Fibroblast of peridontal ligament (primary cell): ENCODE results near the gene SH2D5.
"Not testable (repeated sequence)": the region's sequence is repeated elsewhere in the genome, so short reads cannot be mapped to it uniquely, and the experiment has no call there.

Experiments used
- DNase-seq: peaks from one replicate; pipeline ENCODE4 v3.0.0-alpha.2; 2010; ENCODE audit errors: extremely low read depth

The SH2D5 gene

GRCh38 chr1:20695515-20695914 is 37.0 kb downstream of the SH2D5 start:
- DNase-seq, result no peak

DNA sequence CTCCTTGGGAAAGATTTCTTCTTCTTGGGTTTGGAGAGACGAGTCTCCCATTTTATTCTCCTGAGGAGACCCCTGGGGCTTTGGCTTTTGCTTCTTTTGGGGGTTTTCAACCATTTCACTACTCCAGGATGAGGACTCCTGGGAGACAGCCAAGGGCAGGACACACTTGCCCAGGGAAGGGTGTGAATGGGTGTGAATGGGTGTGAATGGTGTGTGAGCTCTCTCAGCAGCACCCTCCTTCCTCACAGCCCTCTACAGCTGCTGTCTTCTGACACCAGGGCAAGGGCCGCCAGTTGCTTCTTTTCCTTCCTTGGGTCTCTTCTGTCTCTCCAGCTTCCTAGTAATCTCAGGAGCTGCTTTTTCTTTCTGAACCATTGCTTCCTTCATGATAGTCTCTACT is 38.9 kb downstream of the SH2D5 start:
- no peak for DNase-seq

GRCh38 chr1:20691872-20692271 is 40.6 kb downstream of the SH2D5 start:
- DNase-seq, result no peak

DNA sequence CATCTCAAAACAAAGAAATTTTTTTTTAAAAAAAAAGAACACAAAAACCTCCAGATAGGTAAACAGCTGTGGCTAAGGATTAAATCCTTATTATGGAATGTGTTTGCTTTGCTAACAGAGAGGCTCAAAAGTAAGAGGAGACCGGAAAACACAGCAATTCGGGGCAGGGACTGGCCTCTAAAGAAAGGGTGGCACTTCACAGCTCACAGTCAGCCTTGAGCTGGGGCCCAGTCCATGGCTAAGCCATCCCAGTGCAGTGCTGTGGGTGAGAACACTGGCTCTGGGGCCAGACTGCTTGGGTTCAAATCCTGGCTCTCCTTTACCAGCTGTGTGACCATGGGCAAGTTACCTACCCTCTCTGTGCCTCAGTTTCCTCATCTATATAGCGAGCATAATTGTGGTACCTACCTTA is 42.9 kb downstream of the SH2D5 start:
- no peak for DNase-seq

GRCh38 chr1:20686883-20687725 is 45.4 kb downstream of the SH2D5 start:
- no peak for DNase-seq

DNA sequence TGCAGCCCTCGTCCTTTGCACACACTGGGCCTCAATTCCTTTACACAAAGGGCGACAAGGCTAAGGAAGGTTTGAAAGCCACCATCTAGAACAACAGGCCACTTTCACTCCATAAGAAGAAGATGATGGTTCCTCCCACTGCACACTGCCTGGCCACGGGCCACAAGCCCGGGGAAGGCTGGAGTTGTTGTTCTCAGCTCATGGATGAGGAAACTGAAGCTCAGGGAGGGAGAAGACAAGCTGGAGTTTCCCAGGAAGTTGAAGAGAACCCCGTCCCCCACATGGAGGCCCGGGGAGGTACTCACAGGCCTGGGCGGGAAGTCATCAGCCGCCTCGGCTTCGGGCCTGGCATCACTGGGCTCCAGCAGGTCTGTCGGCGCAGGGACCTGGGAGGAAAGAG is 46.8 kb downstream of the SH2D5 start:
- no peak for DNase-seq

DNA sequence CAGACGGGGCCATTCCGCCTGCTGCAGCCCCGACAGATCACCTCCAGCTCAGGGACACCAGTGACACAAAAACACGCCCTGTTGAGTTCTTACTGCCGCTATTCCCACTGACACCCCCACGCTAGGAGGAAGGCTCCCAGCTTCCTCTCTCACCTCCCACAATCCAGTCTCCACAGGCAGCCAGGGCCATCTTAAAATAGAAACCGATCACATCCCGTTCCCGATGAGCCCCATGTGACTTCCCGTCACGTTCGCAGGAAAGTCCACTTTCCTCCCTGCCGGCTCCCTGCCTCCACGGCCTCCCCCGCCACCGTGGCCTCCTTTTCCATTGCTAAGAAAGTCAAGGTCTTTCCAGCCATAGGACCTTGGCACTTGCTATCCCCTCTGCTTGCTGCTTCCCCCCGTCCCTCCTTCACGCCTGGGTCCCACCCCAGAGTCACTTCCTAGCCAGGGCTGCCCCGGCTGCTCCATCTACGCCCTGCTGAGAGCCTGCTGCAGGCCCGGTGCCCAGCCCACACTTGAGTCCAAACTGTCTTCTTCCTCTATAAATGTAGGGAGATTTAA is 47.3 kb downstream of the SH2D5 start:
- no peak for DNase-seq

- no peak for DNase-seq
Observed at GRCh38 chr1:20684651-20685050, 47.9 kb downstream of the SH2D5 start.

DNA sequence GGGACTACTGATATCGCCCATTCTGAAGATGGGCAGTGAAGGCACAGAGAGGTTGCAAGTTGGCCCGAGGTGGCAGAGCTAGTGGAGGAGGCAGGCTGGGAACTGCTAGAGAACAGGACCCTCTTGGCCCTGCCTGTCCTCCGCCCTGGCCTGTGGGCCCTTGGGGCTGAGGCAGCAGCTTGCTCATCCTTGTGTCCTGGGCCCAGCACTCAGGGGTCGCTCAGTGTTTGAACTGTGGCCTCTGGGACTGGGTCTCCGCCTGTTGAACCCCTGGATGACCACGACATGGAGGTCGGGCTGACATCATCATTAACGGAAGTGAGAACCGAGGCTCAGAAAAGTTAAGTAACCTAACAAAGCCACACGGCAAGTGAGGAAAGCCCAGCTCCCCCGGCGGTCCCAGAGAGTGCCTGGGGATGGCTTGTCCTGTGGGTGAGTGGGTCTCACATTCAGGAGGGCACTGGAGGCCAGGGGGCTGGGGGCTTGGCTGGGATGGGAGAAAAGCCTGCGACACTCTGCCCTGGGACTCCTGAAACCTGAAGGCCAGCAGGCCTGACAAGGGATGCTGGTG is 48.4 kb downstream of the SH2D5 start:
- no peak for DNase-seq

- DNase-seq, result no peak
Observed at GRCh38 chr1:20683614-20684013, 48.9 kb downstream of the SH2D5 start.

GRCh38 chr1:20682571-20683236 is 49.8 kb downstream of the SH2D5 start:
- no peak for DNase-seq

DNA sequence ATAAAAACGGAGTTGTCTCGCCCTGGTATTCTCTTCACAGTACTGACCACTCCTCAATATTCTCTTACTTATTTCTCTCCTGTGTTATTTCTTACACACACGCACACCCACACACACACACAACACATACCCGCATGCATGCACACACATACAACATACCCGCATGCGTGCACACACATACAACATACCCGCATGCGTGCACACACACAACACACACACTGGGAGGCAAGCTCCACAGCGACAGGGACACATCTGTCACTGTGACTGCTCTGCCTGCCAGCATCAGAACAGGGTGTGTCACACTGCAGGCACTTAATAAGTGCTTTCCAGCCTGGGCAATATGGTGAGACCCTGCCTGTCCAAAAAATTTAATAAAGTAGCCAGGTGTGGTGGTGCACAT is 50.5 kb downstream of the SH2D5 start:
- DNase-seq, result no peak

DNA sequence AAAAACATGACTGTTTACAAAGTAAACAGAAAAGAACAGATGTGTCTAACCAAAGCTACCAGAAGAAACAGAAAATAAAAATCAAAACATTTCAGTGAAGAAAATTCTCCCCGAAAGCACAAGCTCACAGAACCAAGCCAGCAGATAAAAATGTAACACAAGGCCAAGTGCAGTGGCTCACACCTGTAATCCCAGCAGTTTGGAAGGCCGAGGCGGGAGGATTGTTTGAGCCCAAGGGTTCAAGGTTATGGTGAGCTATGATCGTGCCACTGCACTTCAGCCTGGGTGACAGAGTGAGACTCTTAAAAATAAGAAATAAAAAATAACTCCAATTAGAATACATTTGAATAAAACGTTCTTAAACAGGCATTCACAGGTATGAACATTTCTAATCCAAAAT is 52.2 kb downstream of the SH2D5 start:
- DNase-seq, result no peak

DNA sequence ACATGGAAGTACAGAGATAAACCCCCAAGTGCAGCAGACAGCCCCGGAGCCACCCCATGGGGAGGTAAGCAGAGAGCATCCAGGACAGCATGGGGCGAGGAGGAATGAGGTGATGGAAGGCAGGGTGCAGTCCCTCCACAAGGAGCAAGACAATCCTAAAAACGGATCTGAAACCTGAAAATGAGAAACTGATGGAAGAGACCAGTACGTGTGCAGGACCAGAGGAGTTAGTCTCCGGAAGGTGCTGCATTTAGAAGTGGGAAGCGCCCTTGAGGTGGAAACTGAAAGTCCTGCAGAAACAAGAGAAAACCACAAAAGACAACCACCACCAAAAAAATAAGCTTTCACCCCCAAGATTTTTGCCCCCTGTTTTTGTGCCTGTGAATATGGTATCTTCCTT is 53.9 kb downstream of the SH2D5 start:
- no peak for DNase-seq

DNA sequence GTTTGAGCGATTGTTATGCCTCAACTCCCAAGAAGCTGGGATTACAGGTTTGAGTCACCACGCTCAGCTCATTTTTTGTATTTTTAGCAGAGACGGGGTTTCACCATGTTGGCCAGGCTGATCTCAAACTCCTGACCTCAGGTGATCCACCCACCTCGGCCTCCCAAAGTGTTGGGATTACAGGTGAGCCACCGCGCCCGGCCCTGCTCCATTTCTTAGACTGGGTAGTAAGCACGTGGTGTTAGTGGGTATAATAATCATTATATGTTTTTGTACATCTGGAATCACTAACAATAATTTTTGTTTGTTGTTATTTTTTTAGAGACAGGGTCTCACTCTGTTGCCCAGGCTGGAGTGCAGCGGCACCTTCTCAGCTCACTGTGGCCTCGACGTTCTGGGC is 58.9 kb downstream of the SH2D5 start:
- not testable (repeated sequence) for DNase-seq

- DNase-seq, result no peak
Observed at GRCh38 chr1:20672265-20672632, 60.3 kb downstream of the SH2D5 start.

- DNase-seq, result no peak
Observed at GRCh38 chr1:20670936-20671335, 61.6 kb downstream of the SH2D5 start.
